Measurements from ENCODE around the gene SPSB1.

The SPSB1 gene

GRCh38 chr1:9305216-9305615 lies 12.5 kb downstream of the SPSB1 start:
- DNase-seq (ENCODE audit: low read depth) = no peak
- no peak for TF ChIP-seq CTCF (IDR thresholded peaks at IDR 0.05; ENCODE audit: control insufficient read depth, insufficient read depth, low read depth, low read length, missing control alignments)
- no peak overlapping the region for H3K4me3 ChIP-seq (ENCODE audit: control insufficient read depth, low read depth, low read length)

GRCh38 chr1:9306006-9306405 lies 13.3 kb downstream of the SPSB1 start:
- H3K4me3 ChIP-seq (ENCODE audit: control insufficient read depth, low read depth, low read length) = no peak overlapping the region
- no peak for DNase-seq (ENCODE audit: low read depth)
- no peak for TF ChIP-seq CTCF (IDR thresholded peaks at IDR 0.05; ENCODE audit: control insufficient read depth, insufficient read depth, low read depth, low read length, missing control alignments)

- no peak for DNase-seq (ENCODE audit: low read depth)
- H3K4me3 ChIP-seq (ENCODE audit: control insufficient read depth, low read depth, low read length) = no peak overlapping the region
- no peak for TF ChIP-seq CTCF (IDR thresholded peaks at IDR 0.05; ENCODE audit: control insufficient read depth, insufficient read depth, low read depth, low read length, missing control alignments)
Observed at GRCh38 chr1:9307303-9307702, 14.6 kb downstream of the SPSB1 start.

- TF ChIP-seq CTCF (IDR thresholded peaks at IDR 0.05; ENCODE audit: control insufficient read depth, insufficient read depth, low read depth, low read length, missing control alignments) = no peak
- DNase-seq (ENCODE audit: low read depth) = no peak
- H3K4me3 ChIP-seq (ENCODE audit: control insufficient read depth, low read depth, low read length) = no peak overlapping the region
Observed at GRCh38 chr1:9308236-9308785, 15.6 kb downstream of the SPSB1 start.

GRCh38 chr1:9309080-9309479 lies 16.4 kb downstream of the SPSB1 start:
- no peak for TF ChIP-seq CTCF (IDR thresholded peaks at IDR 0.05; ENCODE audit: control insufficient read depth, insufficient read depth, low read depth, low read length, missing control alignments)
- no peak overlapping the region for H3K4me3 ChIP-seq (ENCODE audit: control insufficient read depth, low read depth, low read length)
- DNase-seq (ENCODE audit: low read depth) = no peak

- TF ChIP-seq CTCF (IDR thresholded peaks at IDR 0.05; ENCODE audit: control insufficient read depth, insufficient read depth, low read depth, low read length, missing control alignments) = no peak
- no peak overlapping the region for H3K4me3 ChIP-seq (ENCODE audit: control insufficient read depth, low read depth, low read length)
- DNase-seq (ENCODE audit: low read depth) = no peak
Observed at GRCh38 chr1:9309991-9310390, 17.3 kb downstream of the SPSB1 start.

- H3K4me3 ChIP-seq (ENCODE audit: control insufficient read depth, low read depth, low read length) = no peak overlapping the region
- TF ChIP-seq CTCF (IDR thresholded peaks at IDR 0.05; ENCODE audit: control insufficient read depth, insufficient read depth, low read depth, low read length, missing control alignments) = no peak
- no peak for DNase-seq (ENCODE audit: low read depth)
Observed at GRCh38 chr1:9311029-9311428, 18.3 kb downstream of the SPSB1 start.

All from AG09309 (cell line).